ENCODE data around the gene DYNLT1. TPM values are rescaled to one million over a fixed set of nuclear protein-coding genes. Genes with fewer than 3 reads are reported as not detected.

DYNLT1 gene
- total and polyA plus RNA-seq, 9 of the 15 experiments (the other 6 are each of a cell fraction or from before 2014, with no cell fraction given) = 42.2 to 583 (median 127) TPM

DNA sequence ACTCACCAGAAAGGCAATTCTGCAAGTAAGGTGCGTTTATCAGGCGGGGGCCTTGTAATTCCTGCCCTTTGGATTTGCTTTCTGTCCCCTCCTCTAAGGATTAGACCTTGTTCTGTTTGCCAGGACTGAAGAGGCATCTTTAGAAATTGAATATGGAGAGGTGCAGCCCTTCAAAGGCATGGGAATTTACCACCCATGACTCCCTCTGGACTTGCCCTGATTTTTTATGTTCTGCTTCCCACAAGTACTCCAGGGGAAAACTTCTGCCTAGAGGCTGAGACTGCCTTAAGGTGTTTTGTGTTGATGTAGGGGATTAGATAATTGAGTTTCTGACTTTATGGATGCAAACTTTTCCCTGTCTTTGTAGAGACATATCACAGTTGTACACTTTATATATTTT is 35.5 kb upstream of the DYNLT1 start:
- Histone ChIP-seq H4K20me1 (replicated peaks; ENCODE audit: control insufficient read depth, insufficient read depth, low read length) (no peaks in the 10 kb centered on the region), H3K9me1 (ENCODE audit: control insufficient read depth, insufficient read depth, low read length) (no peaks in the 10 kb centered on the region), H3K4me3 (no peak overlapping the region), H3K9ac (ENCODE audit: insufficient read depth in 1 of 2, low read depth in 2 of 2, low read length in 2 of 2) (no peak overlapping the region), H3K27me3 (ENCODE audit: control insufficient read depth in 2 of 2, insufficient read depth in 2 of 2, low read length in 2 of 2) (peaks cover 27 to 48% of the 10 kb centered on the region in 2 experiments), H3K4me2 (ENCODE audit: insufficient read depth, low read length) (no peak overlapping the region), H3K27ac (ENCODE audit: extremely low read depth, low read depth, low read length) (no peak overlapping the region), H3K79me2 (ENCODE audit: control insufficient read depth, insufficient read depth, low read length) (no peaks in the 10 kb centered on the region), H2AFZ (ENCODE audit: low read depth, low read length) (no peak overlapping the region), H3K9me3 (replicated peaks; ENCODE audit: control insufficient read depth, insufficient read depth, low read depth, low read length) (no peaks in the 10 kb centered on the region), H3K36me3 (ENCODE audit: control insufficient read depth, insufficient read depth, low read length) (no peaks in the 10 kb centered on the region), H3K4me1 (replicated peaks in 1 of 2; ENCODE audit: control insufficient read depth in 2 of 2, insufficient read depth in 2 of 2, low read length in 2 of 2) (no peaks in the 10 kb centered on the region)
- POLR2A ChIA-PET = interaction anchor here (0.6 to 1.4 kb wide), 2 partner anchors 10 to 216 kb away, joined by 3 to 4 read pairs; no protein-coding TSS in a partner anchor
- in situ Hi-C loops (cut with MboI) (loop anchor here (25.0 kb wide), 1 partner anchor 432 kb away; no protein-coding TSS in a partner anchor), intact Hi-C loops (cut with micrococcal nuclease) (no loop called here)
- no peak for FAIRE-seq
- no peak for ATAC-seq
- TF ChIP-seq MGA (IDR thresholded peaks at IDR 0.05) (no peak), SETDB1 (IDR thresholded peaks at IDR 0.05; ENCODE audit: low read length) (no peak), MXD1 (CRISPR knock-in tag; IDR thresholded peaks at IDR 0.05; ENCODE audit: borderline replicate concordance, poor library complexity, severe bottlenecking) (no peak), ZNF699 (CRISPR knock-in tag; IDR thresholded peaks at IDR 0.05; ENCODE audit: insufficient replicate concordance) (no peak)
- TF ChIP-seq, protein P1, sequence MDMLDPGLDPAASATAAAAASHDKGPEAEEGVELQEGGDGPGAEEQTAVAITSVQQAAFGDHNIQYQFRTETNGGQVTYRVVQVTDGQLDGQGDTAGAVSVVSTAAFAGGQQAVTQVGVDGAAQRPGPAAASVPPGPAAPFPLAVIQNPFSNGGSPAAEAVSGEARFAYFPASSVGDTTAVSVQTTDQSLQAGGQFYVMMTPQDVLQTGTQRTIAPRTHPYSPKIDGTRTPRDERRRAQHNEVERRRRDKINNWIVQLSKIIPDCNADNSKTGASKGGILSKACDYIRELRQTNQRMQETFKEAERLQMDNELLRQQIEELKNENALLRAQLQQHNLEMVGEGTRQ (CRISPR knock-in tag; IDR thresholded peaks at IDR 0.05) = no peak
- no peak for DNase-seq (ENCODE audit: extremely low read depth in 1 of 4, low spot score in 3 of 4)
- CTCF ChIA-PET (ENCODE audit: low intra/inter-chr PET ratio) = no interaction called here
- WGBS (ENCODE audit: insufficient coverage, low coverage, missing lambda C conversion rate) = 11% methylated on average over 2 of the region's 2 CpGs
- no TSS peak for BruUV-seq (replicated peaks)
